Eye (tissue), 1 donor: ENCODE results near the gene WIPF2.

Source experiments
- DNase-seq: peaks from one replicate; pipeline ENCODE4 v3.0.0-alpha.2; 2015

Gene WIPF2

DNA sequence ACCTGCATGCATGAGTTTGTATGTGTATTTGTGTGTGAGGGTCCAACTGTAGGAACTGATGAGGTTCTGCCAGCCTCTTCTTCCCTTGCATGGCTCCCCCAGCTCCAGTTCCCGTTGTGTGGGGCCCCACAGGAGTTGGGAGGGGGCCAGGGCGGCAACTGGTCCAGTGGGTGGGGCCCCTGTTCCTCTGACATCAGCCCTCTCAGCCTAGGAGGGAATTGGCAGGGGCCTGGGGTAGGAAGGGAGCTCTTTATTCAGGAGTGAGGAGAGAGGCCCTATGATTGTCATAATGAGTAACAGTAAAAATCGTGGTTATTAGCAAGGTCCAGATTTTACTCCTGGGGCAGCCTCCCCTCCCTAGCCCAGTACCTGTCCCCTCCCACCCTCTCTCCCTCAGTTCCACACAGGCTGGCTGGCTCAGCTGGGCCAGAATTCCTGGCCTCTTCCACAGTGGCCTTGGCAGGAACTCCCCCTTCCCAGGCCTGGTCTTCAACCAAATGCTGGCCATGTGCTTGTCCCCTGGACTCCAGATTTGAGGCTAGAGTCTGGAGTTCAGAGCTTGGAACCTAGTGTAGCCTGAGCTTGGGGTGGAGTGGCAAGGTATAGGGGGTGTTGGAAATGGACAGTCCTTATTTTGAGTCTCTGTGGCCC is 108.8 kb downstream of the WIPF2 start:
- no peak for DNase-seq

DNA sequence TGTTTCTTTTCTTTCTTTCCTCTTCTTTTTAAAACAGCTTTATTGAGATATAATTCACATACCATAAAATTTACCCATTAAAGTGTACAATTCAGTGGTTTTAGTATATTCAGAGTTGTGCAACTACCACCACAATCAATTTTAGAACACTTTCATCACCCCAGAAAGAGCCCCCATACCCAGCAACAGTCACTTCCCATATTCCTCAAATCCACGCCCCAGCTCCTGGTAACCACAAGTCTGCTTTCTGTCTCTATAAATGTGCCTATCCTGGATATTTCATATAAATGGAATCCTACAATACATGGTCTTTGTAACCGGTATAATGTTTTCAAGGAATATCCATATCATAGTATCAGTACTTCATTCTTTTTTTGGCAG is 109.3 kb downstream of the WIPF2 start:
- DNase-seq, result no peak

DNA sequence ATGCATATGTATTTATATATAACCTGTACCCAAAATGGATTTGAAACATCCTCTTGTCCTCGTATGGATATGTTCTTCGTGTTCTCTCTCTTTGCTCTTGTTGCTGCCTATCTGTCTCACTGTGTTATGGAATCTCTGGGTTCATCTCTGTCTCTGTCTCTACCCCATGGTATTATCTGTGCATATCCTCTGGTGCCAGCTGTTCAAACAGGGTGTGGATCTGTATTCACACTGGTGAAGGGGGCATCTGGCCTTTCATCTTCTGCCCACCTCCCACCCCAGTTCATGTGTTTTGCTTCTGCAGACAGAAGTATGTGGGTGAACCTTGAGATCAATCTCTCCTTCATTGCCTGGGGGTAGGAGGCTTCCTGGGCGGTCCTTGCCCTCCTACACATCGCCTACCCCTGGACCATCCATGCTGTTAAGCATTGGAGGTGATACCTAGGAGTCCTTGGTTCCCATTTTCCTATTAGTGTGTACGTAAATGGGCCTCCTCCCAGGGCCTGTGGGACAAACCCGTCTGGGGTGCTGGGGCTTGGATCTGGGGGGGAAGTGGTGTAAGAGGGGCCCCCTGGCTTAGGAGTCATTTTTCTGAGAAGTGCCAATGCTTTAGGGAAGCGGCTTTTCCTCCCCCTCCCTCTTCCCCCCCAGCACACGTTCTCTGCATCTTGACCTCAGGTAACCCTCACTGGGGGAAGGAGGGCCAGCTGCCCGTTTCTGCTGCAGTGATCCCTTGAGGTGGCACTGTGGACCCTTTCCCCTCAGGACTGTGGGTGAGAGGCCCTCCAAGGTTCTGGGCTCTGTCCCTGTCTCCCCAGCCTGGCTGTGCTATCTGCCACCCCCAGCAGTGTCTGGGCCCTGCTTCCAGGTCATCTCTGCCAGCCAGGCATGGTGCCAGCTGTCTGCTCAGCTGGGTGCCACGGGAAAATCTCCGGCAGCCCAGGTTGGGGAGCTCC is 111.0 kb downstream of the WIPF2 start:
- DNase-seq, result peak; percentile 22

DNA sequence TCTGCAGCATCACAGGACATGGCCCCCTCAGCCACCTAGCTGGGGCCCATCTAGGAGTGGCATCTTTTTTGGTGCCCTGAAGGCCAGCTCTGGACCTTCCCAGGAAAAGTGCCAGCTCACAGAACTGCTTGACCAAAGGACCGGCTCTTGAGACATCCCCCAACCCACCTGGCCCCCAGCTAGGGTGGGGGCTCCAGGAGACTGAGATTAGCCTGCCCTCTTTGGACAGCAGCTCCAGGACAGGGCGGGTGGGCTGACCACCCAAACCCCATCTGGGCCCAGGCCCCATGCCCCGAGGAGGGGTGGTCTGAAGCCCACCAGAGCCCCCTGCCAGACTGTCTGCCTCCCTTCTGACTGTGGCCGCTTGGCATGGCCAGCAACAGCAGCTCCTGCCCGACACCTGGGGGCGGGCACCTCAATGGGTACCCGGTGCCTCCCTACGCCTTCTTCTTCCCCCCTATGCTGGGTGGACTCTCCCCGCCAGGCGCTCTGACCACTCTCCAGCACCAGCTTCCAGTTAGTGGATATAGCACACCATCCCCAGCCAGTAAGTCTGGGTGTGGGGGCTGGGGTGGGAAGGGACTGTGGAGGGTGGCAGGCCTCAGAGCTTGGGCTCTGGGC is 111.9 kb downstream of the WIPF2 start:
- no peak for DNase-seq

DNA sequence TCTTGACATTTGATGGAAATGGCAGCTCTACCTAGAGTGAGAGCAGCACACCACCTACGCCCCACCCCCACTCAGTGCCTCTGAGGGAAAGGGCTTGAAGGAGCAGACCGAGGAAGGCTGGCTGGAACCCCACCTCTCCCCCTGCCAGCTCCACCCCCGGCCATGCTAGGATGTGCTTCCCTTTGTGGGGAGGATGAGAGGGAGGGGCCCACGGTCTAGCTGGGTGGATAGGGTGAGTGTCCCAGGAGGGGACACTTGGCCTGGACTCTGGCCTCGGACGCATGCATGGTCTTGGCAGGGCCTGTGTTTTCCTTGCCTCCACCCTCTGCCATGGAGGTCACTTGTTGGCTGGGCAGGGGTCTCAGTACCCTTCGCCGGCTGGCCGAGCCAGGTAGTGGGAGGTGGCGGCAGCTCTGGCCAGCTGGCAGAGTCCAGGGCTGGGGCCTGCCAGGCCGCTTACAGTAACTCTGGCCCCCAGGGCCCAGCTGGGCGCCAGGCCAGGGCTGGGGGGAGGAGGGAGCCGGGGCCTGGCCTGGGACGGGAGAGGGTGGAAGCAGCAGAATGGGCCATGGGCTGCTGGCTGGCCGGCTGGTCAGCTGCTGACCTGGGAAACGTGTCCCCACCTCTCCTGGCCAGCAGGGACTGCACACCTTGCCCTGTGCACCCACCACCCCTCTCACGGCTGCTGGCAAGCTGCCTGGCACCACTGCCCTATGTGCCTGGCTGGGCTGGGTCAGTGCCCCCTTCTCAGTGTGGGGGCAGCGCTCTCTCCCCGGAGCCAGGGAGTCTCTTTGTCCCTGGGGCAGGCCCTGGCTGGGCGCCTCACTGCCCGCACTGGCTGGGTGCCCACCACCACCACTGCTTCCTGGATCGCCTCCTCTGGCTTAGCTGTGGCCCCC is 112.9 kb downstream of the WIPF2 start:
- DNase-seq, result peak; percentile 25
